HFF-Myc (cell line): ENCODE measurements around the gene CCDC3.
A peak's percentile ranks its signal among the peaks of the same experiment; 100 is the strongest.

Experiments
- DNase-seq: peaks from one replicate; pipeline ENCODE4 v3.0.0-alpha.2; 2011; ENCODE audit warnings: low read depth; ENCODE audit errors: extremely low read depth
- H3K4me3 ChIP-seq: replicated peaks from 2 replicates; pipeline ENCODE4 v1.5.1; 2011; ENCODE audit warnings: low read depth, mild to moderate bottlenecking, control low read depth, low read length
- TF ChIP-seq, protein P1 (sequence below): IDR thresholded peaks from 2 replicates; pipeline ENCODE4 v1.5.1; 2012; ENCODE audit warnings: mild to moderate bottlenecking, low read depth, low read length, control low read depth; ENCODE audit errors: missing control alignments

CCDC3 gene

DNA sequence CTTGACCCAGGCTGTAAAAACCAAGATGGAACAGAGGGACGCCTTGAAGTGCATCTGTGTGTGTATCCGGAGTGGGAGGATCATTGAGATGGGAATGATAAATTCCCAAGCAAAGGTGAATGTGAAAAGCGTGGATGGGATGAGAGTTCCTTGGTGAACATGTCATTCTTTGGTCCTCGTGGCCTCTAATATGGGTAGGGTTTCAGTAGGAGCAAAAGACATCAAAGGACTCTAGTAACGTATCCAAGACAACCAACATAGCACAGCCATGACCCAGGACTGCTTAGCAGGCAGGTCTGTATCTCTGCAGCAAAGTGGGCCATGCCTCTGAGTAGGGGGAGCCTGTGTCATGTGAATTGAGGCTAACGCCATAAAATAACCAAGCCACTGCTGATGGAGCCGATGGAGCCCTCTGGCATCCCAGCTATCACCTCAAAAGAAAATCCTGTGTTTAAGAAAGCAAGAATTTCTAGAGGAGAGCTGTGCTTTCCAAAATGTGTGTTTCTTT, 98.6 kb downstream of the CCDC3 start:
- TF ChIP-seq, protein P1, sequence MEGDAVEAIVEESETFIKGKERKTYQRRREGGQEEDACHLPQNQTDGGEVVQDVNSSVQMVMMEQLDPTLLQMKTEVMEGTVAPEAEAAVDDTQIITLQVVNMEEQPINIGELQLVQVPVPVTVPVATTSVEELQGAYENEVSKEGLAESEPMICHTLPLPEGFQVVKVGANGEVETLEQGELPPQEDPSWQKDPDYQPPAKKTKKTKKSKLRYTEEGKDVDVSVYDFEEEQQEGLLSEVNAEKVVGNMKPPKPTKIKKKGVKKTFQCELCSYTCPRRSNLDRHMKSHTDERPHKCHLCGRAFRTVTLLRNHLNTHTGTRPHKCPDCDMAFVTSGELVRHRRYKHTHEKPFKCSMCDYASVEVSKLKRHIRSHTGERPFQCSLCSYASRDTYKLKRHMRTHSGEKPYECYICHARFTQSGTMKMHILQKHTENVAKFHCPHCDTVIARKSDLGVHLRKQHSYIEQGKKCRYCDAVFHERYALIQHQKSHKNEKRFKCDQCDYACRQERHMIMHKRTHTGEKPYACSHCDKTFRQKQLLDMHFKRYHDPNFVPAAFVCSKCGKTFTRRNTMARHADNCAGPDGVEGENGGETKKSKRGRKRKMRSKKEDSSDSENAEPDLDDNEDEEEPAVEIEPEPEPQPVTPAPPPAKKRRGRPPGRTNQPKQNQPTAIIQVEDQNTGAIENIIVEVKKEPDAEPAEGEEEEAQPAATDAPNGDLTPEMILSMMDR, result no peak
- H3K4me3 ChIP-seq, result no peak overlapping the region
- DNase-seq, result no peak

DNA sequence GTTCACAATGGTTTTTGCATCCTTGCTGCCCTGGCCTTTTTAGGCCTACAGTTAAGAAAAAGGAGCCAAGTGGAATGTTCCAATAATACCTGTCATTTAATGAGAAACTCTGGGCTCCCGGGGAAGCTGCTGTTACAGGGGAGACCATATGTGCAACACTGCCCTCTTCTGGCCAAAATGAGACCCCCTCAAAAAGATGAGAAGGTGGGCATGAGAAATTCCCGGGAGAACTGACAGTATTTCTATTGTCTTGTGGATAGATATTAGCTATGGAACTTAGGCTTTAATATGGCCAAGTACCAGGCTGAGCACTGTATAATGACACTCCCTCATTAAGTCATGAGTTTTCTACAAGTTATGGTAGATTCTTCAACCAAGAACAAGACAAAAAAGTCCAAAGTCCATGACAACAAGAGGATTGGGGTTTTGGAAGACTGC, 99.4 kb downstream of the CCDC3 start:
- no peak overlapping the region for H3K4me3 ChIP-seq
- peak; percentile 16 for DNase-seq
- TF ChIP-seq, protein P1, result peak; percentile 70

DNA sequence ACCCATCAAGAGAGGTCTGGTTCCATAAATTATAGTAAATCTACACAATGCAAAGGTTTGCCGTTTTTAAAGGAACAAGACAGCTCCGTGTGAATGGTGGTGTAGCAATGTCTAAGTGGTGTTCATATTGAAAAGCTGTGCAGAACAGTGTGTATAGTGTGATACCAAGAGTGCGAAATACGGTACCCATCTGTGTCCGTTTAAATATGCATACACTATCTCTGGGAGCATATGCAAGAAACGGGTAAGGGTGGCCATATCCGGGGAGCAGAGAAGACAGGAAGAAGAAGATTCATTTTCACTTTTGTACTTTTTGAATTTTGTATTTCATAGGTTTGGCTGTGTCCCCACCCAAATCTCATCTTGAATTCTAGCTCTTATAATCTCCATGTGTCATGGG, 102.0 kb downstream of the CCDC3 start:
- TF ChIP-seq, protein P1, result no peak
- no peak overlapping the region for H3K4me3 ChIP-seq
- DNase-seq, result no peak

DNA sequence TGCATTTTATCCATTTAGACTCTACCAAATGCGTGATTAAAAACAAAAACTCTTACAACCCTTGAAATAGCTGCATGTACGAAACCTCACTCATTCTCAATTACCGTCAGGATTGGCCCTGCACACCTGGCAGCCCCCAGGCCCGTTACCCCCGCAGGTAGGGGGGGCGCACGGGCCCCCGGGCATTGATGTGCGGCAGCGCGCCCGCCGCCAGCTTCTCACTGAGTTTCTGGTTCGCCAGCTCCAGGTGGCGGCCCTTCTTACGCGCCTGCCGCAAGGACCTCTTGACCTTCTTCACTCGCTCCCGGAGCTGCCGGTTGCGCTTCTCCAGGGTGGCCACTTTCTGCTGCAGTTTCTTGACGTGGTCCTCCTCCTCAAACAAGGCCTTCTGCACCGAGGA, 103.2 kb downstream of the CCDC3 start:
- TF ChIP-seq, protein P1, result no peak
- no peak overlapping the region for H3K4me3 ChIP-seq
- no peak for DNase-seq

DNA sequence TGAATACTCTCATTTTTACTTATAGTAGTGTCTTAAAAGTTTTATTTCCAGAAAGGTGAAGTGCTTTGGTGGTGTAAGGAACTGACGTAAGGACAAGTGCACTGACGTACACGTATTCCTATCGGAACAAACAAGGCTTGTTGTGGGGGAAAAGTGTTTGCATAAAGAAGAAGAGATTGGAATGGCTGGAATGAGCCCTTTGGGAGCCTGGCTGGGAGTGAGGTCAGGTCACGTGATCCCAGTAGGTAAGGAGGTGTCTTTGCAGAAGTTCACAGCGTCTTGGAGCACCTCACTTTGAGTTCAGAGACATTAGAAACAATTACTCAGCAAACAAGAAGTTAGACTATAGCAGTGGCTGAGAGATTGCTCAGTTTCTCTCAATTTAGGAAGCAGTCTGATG, 104.2 kb downstream of the CCDC3 start:
- no peak overlapping the region for H3K4me3 ChIP-seq
- no peak for DNase-seq
- TF ChIP-seq, protein P1, result no peak

DNA sequence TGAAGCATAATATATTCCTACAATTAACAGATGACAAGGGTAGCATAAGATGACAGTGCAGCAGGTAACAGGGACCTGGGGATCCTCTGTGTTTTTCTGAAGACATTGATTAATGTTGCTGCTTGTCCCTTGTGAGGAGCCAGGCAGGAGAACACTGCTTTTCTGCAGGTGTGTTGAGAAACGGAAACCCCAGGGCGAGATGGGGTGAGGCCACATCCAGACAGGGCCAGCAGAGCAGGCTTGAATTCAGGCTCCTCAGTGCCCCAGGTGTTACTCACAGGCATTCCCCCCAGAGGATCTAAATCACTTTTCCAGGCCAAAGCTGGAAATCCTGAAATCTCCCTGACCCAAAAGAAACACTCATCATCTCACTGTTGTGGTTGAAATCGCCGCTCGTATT, 105.3 kb downstream of the CCDC3 start:
- H3K4me3 ChIP-seq, result no peak overlapping the region
- no peak for DNase-seq
- TF ChIP-seq, protein P1, result no peak

DNA sequence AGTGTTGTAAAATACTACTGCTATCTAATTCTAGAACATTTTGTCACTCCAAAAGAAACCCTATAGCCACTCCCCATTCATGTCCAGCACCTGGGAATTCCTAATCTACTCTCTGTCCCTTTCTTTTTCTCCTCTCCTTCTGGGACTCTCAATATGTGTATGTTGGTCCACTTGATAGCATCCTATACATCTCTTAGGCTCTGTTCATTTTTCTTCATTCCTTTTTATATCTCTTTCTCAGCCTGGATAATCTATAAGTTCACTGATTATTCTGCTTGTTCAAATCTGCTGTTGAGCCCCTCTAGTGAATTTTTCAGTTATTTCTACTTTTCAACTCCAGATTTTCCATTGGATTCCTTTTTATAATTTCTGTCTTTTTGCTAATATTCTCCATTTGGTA, 108.6 kb downstream of the CCDC3 start:
- H3K4me3 ChIP-seq, result no peak overlapping the region
- TF ChIP-seq, protein P1, result no peak
- no peak for DNase-seq
